DND-41 (cell line): ENCODE measurements around the gene AP1G2.

Experiments used
- ATAC-seq: fragments of 200-7000 bp; cut with Tn5 transposase; 3 replicates; pipeline ENCODE4 v1.9.1; 2021; ENCODE audit warnings: low read depth; ENCODE audit not compliant: insufficient read depth
- DNase-seq: peaks from one replicate; pipeline ENCODE4 v3.0.0-alpha.2; 2020
- H2AFZ ChIP-seq: 2 replicates; pipeline ENCODE4 v1.6.0; 2012; ENCODE audit warnings: low read depth, low read length
- H3K27ac ChIP-seq: 2 replicates; pipeline ENCODE4 v1.5.1; 2012; ENCODE audit warnings: low read length, inconsistent platforms
- H3K27me3 ChIP-seq: fragments of 200-600 bp; sonication (generic); 2 replicates; pipeline ENCODE4 v1.6.0; 2012; ENCODE audit warnings: low read length, mild to moderate bottlenecking, inconsistent platforms; ENCODE audit not compliant: insufficient read depth, poor library complexity
- H3K36me3 ChIP-seq: 2 replicates; pipeline ENCODE4 v1.5.1; 2012; ENCODE audit warnings: low read length, inconsistent platforms; ENCODE audit not compliant: insufficient read depth
- H3K4me1 ChIP-seq: 2 replicates; pipeline ENCODE4 v1.5.1; 2012; ENCODE audit warnings: mild to moderate bottlenecking, low read length; ENCODE audit not compliant: insufficient read depth
- H3K4me2 ChIP-seq: 2 replicates; pipeline ENCODE4 v1.6.0; 2012; ENCODE audit warnings: mild to moderate bottlenecking, moderate library complexity, low read length, inconsistent platforms; ENCODE audit not compliant: insufficient read depth
- H3K4me3 ChIP-seq, 2 experiments: fragments of 200-600 bp in 1 of 2; shearing (Covaris generic) in 1 of 2; 2 replicates each; pipeline ENCODE4 v1.5.1; 2012 to 2016; ENCODE audit warnings: inconsistent platforms in 2 of 2, low read length in 2 of 2, mild to moderate bottlenecking in 2 of 2, low read depth in 1 of 2, moderate library complexity in 1 of 2
- H3K79me2 ChIP-seq: 2 replicates; pipeline ENCODE4 v1.6.0; 2012; ENCODE audit warnings: low read length, inconsistent platforms; ENCODE audit not compliant: insufficient read depth
- H3K9ac ChIP-seq: 2 replicates; pipeline ENCODE4 v1.6.0; 2012; ENCODE audit warnings: low read depth, mild to moderate bottlenecking, inconsistent platforms, low read length, moderate library complexity
- H3K9me3 ChIP-seq: 2 replicates; pipeline ENCODE4 v1.5.1; 2012; ENCODE audit warnings: low read length, moderate library complexity, mild to moderate bottlenecking, inconsistent platforms; ENCODE audit not compliant: insufficient read depth, severe bottlenecking
- H4K20me1 ChIP-seq: 2 replicates; pipeline ENCODE4 v1.6.0; 2012; ENCODE audit warnings: low read length; ENCODE audit not compliant: insufficient read depth
- CTCF ChIP-seq: IDR thresholded peaks from 2 replicates; pipeline ENCODE4 v1.5.1; 2012; ENCODE audit warnings: borderline replicate concordance, low read length, moderate library complexity, mild to moderate bottlenecking; ENCODE audit not compliant: poor library complexity, severe bottlenecking; ENCODE audit errors: extremely low read depth
- EZH2 ChIP-seq: IDR thresholded peaks from 3 replicates; pipeline ENCODE4 v1.6.1; 2012; ENCODE audit warnings: borderline replicate concordance, low read depth, mild to moderate bottlenecking, moderate library complexity, low read length, inconsistent platforms; ENCODE audit not compliant: severe bottlenecking

The AP1G2 gene

GRCh38 chr14:23518709-23519108 lies 48.9 kb downstream of the AP1G2 start:
- Histone ChIP-seq H3K79me2 (no peaks in the 10 kb centered on the region), H3K27me3 (no peaks in the 10 kb centered on the region), H3K4me3 (no peak overlapping the region), H3K9me3 (no peaks in the 10 kb centered on the region), H4K20me1 (no peaks in the 10 kb centered on the region), H3K9ac (no peak overlapping the region), H3K27ac (no peak overlapping the region), H3K4me2 (no peak overlapping the region), H3K4me1 (no peaks in the 10 kb centered on the region), H3K36me3 (no peaks in the 10 kb centered on the region), H2AFZ (no peak overlapping the region)
- DNase-seq (no peak), ATAC-seq (no peak)
- no peak for TF ChIP-seq CTCF
- TF ChIP-seq EZH2: no peak

GRCh38 chr14:23517650-23518326 lies 49.8 kb downstream of the AP1G2 start:
- H3K4me3 ChIP-seq: no peak overlapping the region
- H3K9ac ChIP-seq: no peak overlapping the region
- H3K27me3 ChIP-seq: no peaks in the 10 kb centered on the region
- no peaks in the 10 kb centered on the region for H4K20me1 ChIP-seq
- H3K27ac ChIP-seq: no peak overlapping the region
- TF ChIP-seq EZH2 (no peak), CTCF (peak; percentile 7)
- DNase-seq: no peak
- no peak overlapping the region for H2AFZ ChIP-seq
- H3K79me2 ChIP-seq: no peaks in the 10 kb centered on the region
- no peaks in the 10 kb centered on the region for H3K9me3 ChIP-seq
- H3K4me2 ChIP-seq: no peak overlapping the region
- H3K4me1 ChIP-seq: peaks cover 6% of the 10 kb centered on the region
- no peak for ATAC-seq
- no peaks in the 10 kb centered on the region for H3K36me3 ChIP-seq

- DNase-seq (no peak), ATAC-seq (no peak)
- Histone ChIP-seq H3K36me3 (no peaks in the 10 kb centered on the region), H3K4me1 (peaks cover 21% of the 10 kb centered on the region), H3K4me2 (no peak overlapping the region), H3K4me3 (no peak overlapping the region), H3K27ac (no peak overlapping the region), H3K9ac (no peak overlapping the region), H3K27me3 (no peaks in the 10 kb centered on the region), H3K79me2 (no peaks in the 10 kb centered on the region), H2AFZ (no peak overlapping the region), H3K9me3 (no peaks in the 10 kb centered on the region), H4K20me1 (no peaks in the 10 kb centered on the region)
- TF ChIP-seq EZH2 (no peak), CTCF (no peak)
Measured at GRCh38 chr14:23514644-23514957, 53.0 kb downstream of the AP1G2 start.
